ENCODE results near the gene CXCL12.

The CXCL12 gene

GRCh38 chr10:44347609-44348400 lies 37.1 kb downstream of the CXCL12 start:
- Histone ChIP-seq H3K4me1 (ENCODE audit: control insufficient read depth, insufficient read depth, low read length) (peaks cover 6% of the 10 kb centered on the region; the same call in 1 of the 2 replicates), H3K4me3 (ENCODE audit: low read depth, low read length) (no peak overlapping the region), H3K9ac (ENCODE audit: low read depth, low read length) (no peak overlapping the region), H3K27ac (ENCODE audit: low read depth, low read length) (no peak overlapping the region), H3K9me3 (ENCODE audit: control insufficient read depth, insufficient read depth, low read length) (no peaks in the 10 kb centered on the region), H3K27me3 (ENCODE audit: control insufficient read depth, insufficient read depth, low read length) (no peaks in the 10 kb centered on the region), H3K36me3 (ENCODE audit: control insufficient read depth, insufficient read depth, low read length) (no peaks in the 10 kb centered on the region)

- Histone ChIP-seq H3K27me3 (ENCODE audit: control insufficient read depth, insufficient read depth, low read length) (no peaks in the 10 kb centered on the region; the same call in 1 of the 2 replicates), H3K36me3 (ENCODE audit: control insufficient read depth, insufficient read depth, low read length) (no peaks in the 10 kb centered on the region), H3K9me3 (ENCODE audit: control insufficient read depth, insufficient read depth, low read length) (no peaks in the 10 kb centered on the region), H3K4me3 (ENCODE audit: low read depth, low read length) (no peak overlapping the region), H3K27ac (ENCODE audit: low read depth, low read length) (no peak overlapping the region), H3K4me1 (ENCODE audit: control insufficient read depth, insufficient read depth, low read length) (peaks cover 11% of the 10 kb centered on the region; the same call in 1 of the 2 replicates), H3K9ac (ENCODE audit: low read depth, low read length) (no peak overlapping the region)
Measured at GRCh38 chr10:44344727-44345126, 40.2 kb downstream of the CXCL12 start.

GRCh38 chr10:44343843-44344242 lies 41.1 kb downstream of the CXCL12 start:
- Histone ChIP-seq H3K4me3 (ENCODE audit: low read depth, low read length) (no peak overlapping the region), H3K27ac (ENCODE audit: low read depth, low read length) (no peak overlapping the region), H3K9ac (ENCODE audit: low read depth, low read length) (no peak overlapping the region), H3K4me1 (ENCODE audit: control insufficient read depth, insufficient read depth, low read length) (peaks cover 11% of the 10 kb centered on the region; the same call in 1 of the 2 replicates), H3K27me3 (ENCODE audit: control insufficient read depth, insufficient read depth, low read length) (no peaks in the 10 kb centered on the region; the same call in 1 of the 2 replicates), H3K36me3 (ENCODE audit: control insufficient read depth, insufficient read depth, low read length) (no peaks in the 10 kb centered on the region), H3K9me3 (ENCODE audit: control insufficient read depth, insufficient read depth, low read length) (no peaks in the 10 kb centered on the region)

GRCh38 chr10:44341886-44342285 lies 43.0 kb downstream of the CXCL12 start:
- H3K27me3 ChIP-seq (ENCODE audit: control insufficient read depth, insufficient read depth, low read length) = no peaks in the 10 kb centered on the region; the same call in 1 of the 2 replicates
- H3K4me1 ChIP-seq (ENCODE audit: control insufficient read depth, insufficient read depth, low read length) = peaks cover 11% of the 10 kb centered on the region; the same call in 1 of the 2 replicates
- H3K36me3 ChIP-seq (ENCODE audit: control insufficient read depth, insufficient read depth, low read length) = no peaks in the 10 kb centered on the region
- no peak overlapping the region for H3K27ac ChIP-seq (ENCODE audit: low read depth, low read length)
- no peak overlapping the region for H3K4me3 ChIP-seq (ENCODE audit: low read depth, low read length)
- H3K9ac ChIP-seq (ENCODE audit: low read depth, low read length) = no peak overlapping the region
- no peaks in the 10 kb centered on the region for H3K9me3 ChIP-seq (ENCODE audit: control insufficient read depth, insufficient read depth, low read length)

GRCh38 chr10:44340557-44340956 lies 44.3 kb downstream of the CXCL12 start:
- H3K4me1 ChIP-seq (ENCODE audit: control insufficient read depth, insufficient read depth, low read length) = peaks cover 11% of the 10 kb centered on the region; the same call in 1 of the 2 replicates
- H3K9ac ChIP-seq (ENCODE audit: low read depth, low read length) = no peak overlapping the region
- H3K27ac ChIP-seq (ENCODE audit: low read depth, low read length) = no peak overlapping the region
- H3K36me3 ChIP-seq (ENCODE audit: control insufficient read depth, insufficient read depth, low read length) = no peaks in the 10 kb centered on the region
- no peak overlapping the region for H3K4me3 ChIP-seq (ENCODE audit: low read depth, low read length)
- H3K27me3 ChIP-seq (ENCODE audit: control insufficient read depth, insufficient read depth, low read length) = no peaks in the 10 kb centered on the region; the same call in 1 of the 2 replicates
- H3K9me3 ChIP-seq (ENCODE audit: control insufficient read depth, insufficient read depth, low read length) = no peaks in the 10 kb centered on the region

GRCh38 chr10:44339218-44339617 lies 45.7 kb downstream of the CXCL12 start:
- Histone ChIP-seq H3K9me3 (ENCODE audit: control insufficient read depth, insufficient read depth, low read length) (no peaks in the 10 kb centered on the region), H3K27me3 (ENCODE audit: control insufficient read depth, insufficient read depth, low read length) (no peaks in the 10 kb centered on the region; the same call in 1 of the 2 replicates)

GRCh38 chr10:44337081-44337480 lies 47.8 kb downstream of the CXCL12 start:
- no peaks in the 10 kb centered on the region for H3K9me3 ChIP-seq (ENCODE audit: control insufficient read depth, insufficient read depth, low read length)
- no peak overlapping the region for H3K9ac ChIP-seq (ENCODE audit: low read depth, low read length)
- H3K4me1 ChIP-seq (ENCODE audit: control insufficient read depth, insufficient read depth, low read length) = 0 out of 2 replicates have a peak, but pooled peaks cover 5% of the 10 kb centered on the region
- H3K27ac ChIP-seq (ENCODE audit: low read depth, low read length) = no peak overlapping the region
- no peaks in the 10 kb centered on the region for H3K36me3 ChIP-seq (ENCODE audit: control insufficient read depth, insufficient read depth, low read length)
- H3K4me3 ChIP-seq (ENCODE audit: low read depth, low read length) = no peak overlapping the region
- no peaks in the 10 kb centered on the region; the same call in 1 of the 2 replicates for H3K27me3 ChIP-seq (ENCODE audit: control insufficient read depth, insufficient read depth, low read length)

More at GRCh38 chr10:44339218-44339617, 45.7 kb downstream of the CXCL12 start:
- Histone ChIP-seq H3K27ac (ENCODE audit: low read depth, low read length) (no peak overlapping the region), H3K9ac (ENCODE audit: low read depth, low read length) (no peak overlapping the region), H3K4me1 (ENCODE audit: control insufficient read depth, insufficient read depth, low read length) (peaks cover 11% of the 10 kb centered on the region; the same call in 1 of the 2 replicates), H3K36me3 (ENCODE audit: control insufficient read depth, insufficient read depth, low read length) (no peaks in the 10 kb centered on the region), H3K4me3 (ENCODE audit: low read depth, low read length) (no peak overlapping the region)

GRCh38 chr10:44335330-44336021 lies 49.4 kb downstream of the CXCL12 start:
- no peaks in the 10 kb centered on the region for H3K4me1 ChIP-seq (ENCODE audit: control insufficient read depth, insufficient read depth, low read length)
- H3K36me3 ChIP-seq (ENCODE audit: control insufficient read depth, insufficient read depth, low read length) = no peaks in the 10 kb centered on the region
- H3K27me3 ChIP-seq (ENCODE audit: control insufficient read depth, insufficient read depth, low read length) = no peaks in the 10 kb centered on the region; the same call in 1 of the 2 replicates
- no peak overlapping the region for H3K4me3 ChIP-seq (ENCODE audit: low read depth, low read length)
- H3K9me3 ChIP-seq (ENCODE audit: control insufficient read depth, insufficient read depth, low read length) = no peaks in the 10 kb centered on the region
- no peak overlapping the region for H3K27ac ChIP-seq (ENCODE audit: low read depth, low read length)
- H3K9ac ChIP-seq (ENCODE audit: low read depth, low read length) = no peak overlapping the region

- Histone ChIP-seq H3K27ac (ENCODE audit: low read depth, low read length) (no peak overlapping the region), H3K4me3 (ENCODE audit: low read depth, low read length) (no peak overlapping the region), H3K4me1 (ENCODE audit: control insufficient read depth, insufficient read depth, low read length) (no peaks in the 10 kb centered on the region), H3K36me3 (ENCODE audit: control insufficient read depth, insufficient read depth, low read length) (no peaks in the 10 kb centered on the region), H3K9me3 (ENCODE audit: control insufficient read depth, insufficient read depth, low read length) (no peaks in the 10 kb centered on the region), H3K9ac (ENCODE audit: low read depth, low read length) (no peak overlapping the region), H3K27me3 (ENCODE audit: control insufficient read depth, insufficient read depth, low read length) (no peaks in the 10 kb centered on the region)
Measured at GRCh38 chr10:44334621-44335184, 50.2 kb downstream of the CXCL12 start.

- H3K27me3 ChIP-seq (ENCODE audit: control insufficient read depth, insufficient read depth, low read length) = no peaks in the 10 kb centered on the region
- no peak overlapping the region for H3K27ac ChIP-seq (ENCODE audit: low read depth, low read length)
- H3K4me3 ChIP-seq (ENCODE audit: low read depth, low read length) = no peak overlapping the region
- H3K9me3 ChIP-seq (ENCODE audit: control insufficient read depth, insufficient read depth, low read length) = no peaks in the 10 kb centered on the region
- no peaks in the 10 kb centered on the region for H3K4me1 ChIP-seq (ENCODE audit: control insufficient read depth, insufficient read depth, low read length)
- H3K36me3 ChIP-seq (ENCODE audit: control insufficient read depth, insufficient read depth, low read length) = no peaks in the 10 kb centered on the region
- H3K9ac ChIP-seq (ENCODE audit: low read depth, low read length) = no peak overlapping the region
Measured at GRCh38 chr10:44334091-44334490, 50.8 kb downstream of the CXCL12 start.

All from HUES48 (cell line).